ACC112 (cell line): ENCODE data around the gene PSMC3.
"Not testable (repeated sequence)": the region's sequence is repeated elsewhere in the genome, so short reads cannot be mapped to it uniquely, and the experiment has no call there.

Experiments
- H2AFZ ChIP-seq: fragments of 200-600 bp; sonication (generic); one replicate; pipeline ENCODE4 v1.6.0; 2017; ENCODE audit warnings: antibody characterized with exemption, low read length; ENCODE audit not compliant: unreplicated experiment
- H3K27ac ChIP-seq: fragments of 200-600 bp; sonication (generic); 2 replicates; pipeline ENCODE4 v1.5.1; 2014; ENCODE audit warnings: low read depth, mild to moderate bottlenecking, antibody characterized with exemption, low read length, moderate library complexity
- H3K27me3 ChIP-seq: fragments of 200-600 bp; sonication (generic); 2 replicates; pipeline ENCODE4 v1.6.1; 2014; ENCODE audit warnings: mild to moderate bottlenecking, antibody characterized with exemption, low read length, moderate library complexity, mixed read lengths; ENCODE audit not compliant: insufficient read depth
- H3K36me3 ChIP-seq: fragments of 200-600 bp; sonication (generic); 2 replicates; pipeline ENCODE4 v1.6.1; 2016; ENCODE audit warnings: mild to moderate bottlenecking, antibody characterized with exemption, low read length, moderate library complexity, mixed read lengths; ENCODE audit not compliant: insufficient read depth
- H3K4me1 ChIP-seq: fragments of 200-600 bp; sonication (generic); one replicate; pipeline ENCODE4 v1.6.1; 2016; ENCODE audit warnings: low read length, mixed read lengths; ENCODE audit not compliant: insufficient read depth, unreplicated experiment, control insufficient read depth
- H3K4me3 ChIP-seq: fragments of 200-600 bp; sonication (generic); 2 replicates; pipeline ENCODE4 v1.5.1; 2014; ENCODE audit warnings: mild to moderate bottlenecking, low read depth, low read length
- H3K79me2 ChIP-seq: fragments of 200-600 bp; sonication (generic); one replicate; pipeline ENCODE4 v1.6.0; 2016; ENCODE audit warnings: low read length; ENCODE audit not compliant: control insufficient read depth, unreplicated experiment, insufficient read depth

Gene PSMC3

DNA sequence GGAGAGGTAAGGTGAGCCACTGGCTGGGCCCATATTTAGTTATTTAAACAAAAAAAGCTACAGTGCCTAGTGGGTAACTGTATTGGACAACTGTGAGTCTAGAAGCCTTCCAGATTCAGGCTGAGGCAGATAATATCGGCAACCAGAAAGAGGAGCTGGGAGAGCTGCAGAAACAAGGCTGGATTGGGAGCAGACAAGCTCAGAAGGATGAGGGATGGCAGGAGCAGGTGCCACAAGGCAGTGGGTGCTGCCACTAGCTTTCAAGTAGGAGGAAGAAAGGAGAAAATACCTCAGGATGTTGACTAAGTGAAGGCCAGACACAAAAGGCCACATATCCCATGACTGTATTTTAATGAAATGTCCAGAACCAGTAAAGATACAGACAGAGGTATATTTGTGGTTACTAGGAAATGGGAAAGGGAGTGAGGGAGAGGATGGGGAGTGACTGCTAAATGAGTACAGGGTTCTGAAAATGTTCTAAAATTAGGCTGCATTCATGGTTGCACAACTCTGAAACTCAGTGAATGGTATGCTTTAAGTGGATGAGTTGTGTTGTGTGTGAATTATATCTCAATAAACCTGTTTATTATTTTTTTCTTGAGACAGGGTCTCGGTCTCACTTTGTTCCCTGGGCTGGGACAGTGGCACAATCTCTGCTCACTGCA is 34.5 kb upstream of the PSMC3 start:
- H3K27me3 ChIP-seq: no peaks in the 10 kb centered on the region
- no peak overlapping the region for H2AFZ ChIP-seq
- H3K4me3 ChIP-seq: no peak overlapping the region
- peaks cover 15% of the 10 kb centered on the region for H3K4me1 ChIP-seq
- no peaks in the 10 kb centered on the region for H3K36me3 ChIP-seq
- no peak overlapping the region for H3K27ac ChIP-seq
- H3K79me2 ChIP-seq: peaks cover 18% of the 10 kb centered on the region

DNA sequence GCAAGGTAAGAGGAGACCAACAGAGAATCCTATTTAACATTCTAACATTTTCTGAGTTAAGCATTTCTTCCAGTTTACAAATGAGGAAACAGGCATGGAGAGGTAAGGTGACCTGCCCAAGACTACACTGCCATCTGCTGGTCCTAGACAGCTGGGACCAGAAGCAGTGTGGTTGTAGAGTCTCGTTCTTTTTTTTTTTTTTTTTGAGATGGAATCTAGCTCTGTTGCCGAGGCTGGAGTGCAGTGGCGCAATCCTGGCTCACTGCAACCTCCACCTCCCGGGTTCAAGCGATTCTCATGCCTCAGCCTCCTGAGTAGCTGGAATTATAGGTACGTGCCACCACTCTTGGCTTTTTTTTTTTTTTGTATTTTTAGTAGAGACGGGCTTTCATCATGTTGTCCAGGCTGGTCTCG is 28.0 kb upstream of the PSMC3 start:
- not testable (repeated sequence) for H3K79me2 ChIP-seq, H3K4me3 ChIP-seq, H3K27ac ChIP-seq, H2AFZ ChIP-seq, H3K4me1 ChIP-seq, H3K36me3 ChIP-seq, H3K27me3 ChIP-seq

DNA sequence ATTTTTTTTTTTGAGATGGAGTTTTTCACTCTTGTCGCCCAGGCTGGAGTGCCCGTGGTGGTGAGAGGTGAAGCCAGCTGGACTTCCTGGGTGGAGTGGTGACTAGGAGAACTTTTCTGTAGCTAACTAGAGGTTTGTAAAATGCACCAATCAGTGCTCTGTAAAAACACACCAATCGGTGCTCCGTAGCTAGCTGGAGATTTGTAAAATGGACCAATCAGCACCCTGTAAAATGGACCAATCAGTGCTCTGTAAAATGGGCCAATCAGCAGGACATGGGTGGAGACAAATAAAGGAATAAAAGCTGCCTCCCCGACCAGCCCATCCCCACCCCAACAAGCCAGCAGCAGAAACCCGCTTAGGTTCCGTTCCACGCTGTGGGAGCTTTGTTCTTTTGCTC is 27.1 kb upstream of the PSMC3 start:
- Histone ChIP-seq H3K27me3 (no peaks in the 10 kb centered on the region), H3K79me2 (no peaks in the 10 kb centered on the region), H3K36me3 (no peaks in the 10 kb centered on the region), H2AFZ (no peak overlapping the region), H3K4me1 (no peaks in the 10 kb centered on the region), H3K27ac (no peak overlapping the region), H3K4me3 (no peak overlapping the region)

DNA sequence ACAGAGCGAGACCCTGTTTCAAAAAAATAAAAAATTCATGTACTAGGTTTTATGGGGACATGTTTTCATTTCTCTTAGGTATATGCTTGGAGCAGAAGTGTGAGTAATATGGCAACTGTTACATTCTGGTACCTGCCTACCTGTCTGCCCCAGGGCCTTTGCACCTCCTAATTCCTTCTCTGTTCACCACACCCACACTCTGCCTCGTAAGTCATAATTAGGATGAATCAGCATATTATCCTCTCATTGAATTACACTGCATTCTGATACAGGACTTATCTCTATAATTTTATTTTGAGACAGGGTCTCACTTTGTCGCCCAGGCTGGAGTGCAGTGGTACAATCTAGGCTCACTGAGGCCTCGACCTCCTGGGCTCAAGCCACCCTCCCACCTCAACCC is 25.8 kb upstream of the PSMC3 start:
- no peaks in the 10 kb centered on the region for H3K79me2 ChIP-seq
- H3K4me3 ChIP-seq: no peak overlapping the region
- no peaks in the 10 kb centered on the region for H3K27me3 ChIP-seq
- no peaks in the 10 kb centered on the region for H3K4me1 ChIP-seq
- no peak overlapping the region for H3K27ac ChIP-seq
- H2AFZ ChIP-seq: no peak overlapping the region
- H3K36me3 ChIP-seq: no peaks in the 10 kb centered on the region

DNA sequence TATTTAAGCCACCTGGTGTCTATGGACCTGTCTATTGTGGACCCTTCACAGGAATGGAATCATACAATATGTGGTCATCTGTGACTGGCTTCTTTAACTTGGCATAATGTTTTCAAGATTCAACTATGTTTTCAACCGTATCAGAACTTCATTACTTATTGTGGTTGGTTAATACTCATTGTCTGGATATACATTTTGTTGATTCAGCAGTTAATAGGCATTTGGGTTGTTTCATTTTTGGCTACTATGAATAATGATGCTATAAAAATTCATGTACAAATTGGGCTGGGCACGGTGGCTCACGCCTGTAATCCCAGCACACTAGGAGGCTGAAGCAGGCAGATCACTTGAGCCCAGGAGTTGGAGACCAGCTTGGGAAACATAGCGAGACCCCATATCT is 25.2 kb upstream of the PSMC3 start:
- Histone ChIP-seq H3K27ac (no peak overlapping the region), H3K79me2 (no peaks in the 10 kb centered on the region), H3K4me3 (no peak overlapping the region), H3K4me1 (no peaks in the 10 kb centered on the region), H3K27me3 (no peaks in the 10 kb centered on the region), H2AFZ (no peak overlapping the region), H3K36me3 (no peaks in the 10 kb centered on the region)

DNA sequence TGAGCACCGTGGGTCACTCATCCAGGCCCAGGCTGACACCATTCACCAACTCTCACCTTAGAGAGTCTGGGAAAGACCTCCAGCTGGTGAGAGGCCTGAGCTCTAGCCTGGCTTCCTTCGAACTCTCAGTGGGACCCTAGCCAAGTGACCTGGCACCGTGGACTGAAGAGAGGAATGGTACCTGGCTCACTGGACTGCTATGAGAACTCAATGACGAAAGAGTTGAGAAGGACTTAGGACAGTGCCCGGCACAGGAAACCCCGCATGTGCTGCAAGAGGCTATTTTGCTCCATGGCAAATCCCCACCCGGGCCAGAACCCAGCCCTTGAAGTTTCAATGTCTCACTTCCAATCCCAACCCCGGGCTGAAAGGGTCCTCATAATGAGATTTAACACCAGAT is 23.3 kb upstream of the PSMC3 start:
- H3K4me3 ChIP-seq: no peak overlapping the region
- H3K36me3 ChIP-seq: no peaks in the 10 kb centered on the region
- no peaks in the 10 kb centered on the region for H3K4me1 ChIP-seq
- no peaks in the 10 kb centered on the region for H3K27me3 ChIP-seq
- H2AFZ ChIP-seq: no peak overlapping the region
- H3K27ac ChIP-seq: no peak overlapping the region
- no peaks in the 10 kb centered on the region for H3K79me2 ChIP-seq

DNA sequence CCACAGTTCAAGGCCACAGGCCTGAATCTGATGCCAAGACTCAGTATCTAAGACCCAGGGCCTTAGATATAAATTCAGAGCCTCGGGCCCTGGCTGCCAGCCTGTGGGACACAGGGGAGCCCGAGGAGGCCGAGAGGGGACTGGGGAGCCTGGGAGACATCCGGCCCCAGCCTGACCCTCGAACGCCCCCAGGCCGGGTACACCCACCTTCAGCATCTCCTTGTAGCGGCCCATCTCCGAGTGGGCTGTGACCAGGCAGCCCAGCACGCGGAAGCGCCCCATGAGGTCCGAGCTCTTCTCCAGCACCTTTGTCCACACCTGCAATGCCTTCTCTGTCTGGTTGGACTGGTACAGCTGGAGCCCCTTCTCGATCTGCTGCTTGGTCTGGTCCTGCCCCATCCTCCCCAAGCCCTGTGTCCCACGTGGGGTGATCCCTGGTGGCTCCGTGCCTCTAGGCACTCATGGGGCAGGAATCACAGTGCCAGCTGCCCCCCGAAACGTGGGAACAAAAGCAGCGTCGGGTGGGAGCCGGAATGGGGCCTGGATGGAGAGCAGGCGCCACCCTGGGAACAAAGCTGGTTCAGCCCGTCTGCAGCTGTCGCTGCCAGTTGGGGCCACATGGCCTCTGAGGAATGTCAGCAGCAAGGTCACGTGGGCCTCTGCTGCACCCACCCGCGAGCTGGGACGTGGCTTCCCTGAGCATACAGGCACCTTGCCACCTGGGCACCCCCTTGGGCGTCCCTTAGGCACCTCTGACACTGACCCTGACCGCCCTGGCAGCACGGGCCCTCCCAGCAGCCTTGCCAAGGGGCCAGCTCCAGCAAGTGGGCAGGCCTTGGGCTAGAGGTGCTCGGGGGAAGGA is 22.6 kb upstream of the PSMC3 start, which contains the start of gene RAPSN:
TSS of gene RAPSN (minus strand) at position 571 of the 862 bp plus-strand sequence. CDS start at position 399, 172 bp downstream.
- H3K27me3 ChIP-seq: no peaks in the 10 kb centered on the region
- no peak within 1 kb of the TSS for H3K27ac ChIP-seq
- H2AFZ ChIP-seq: no peak within 1 kb of the TSS

DNA sequence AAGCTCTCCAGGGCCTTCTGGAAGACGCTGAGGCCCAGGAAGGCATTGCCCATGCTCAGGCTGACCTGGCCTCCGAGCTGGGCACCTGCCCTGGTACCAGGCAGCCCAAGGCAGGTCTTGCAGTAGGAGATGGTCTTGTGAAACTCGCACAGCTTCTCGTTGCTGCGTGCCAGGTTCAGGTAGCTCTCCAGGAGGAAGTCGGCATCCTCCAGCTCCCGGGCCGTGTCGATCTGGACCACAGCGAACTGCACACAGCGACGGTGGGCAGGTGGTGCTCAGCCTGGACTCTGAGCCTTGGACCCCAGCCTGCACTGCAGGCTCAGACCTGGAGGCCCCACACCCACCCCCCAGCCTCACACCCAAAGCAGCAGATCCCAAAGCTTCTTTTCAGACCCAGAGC is 21.7 kb upstream of the PSMC3 start:
- Histone ChIP-seq H3K27ac (no peak overlapping the region), H3K79me2 (no peaks in the 10 kb centered on the region), H3K4me3 (no peak overlapping the region)

More for the DNA sequence above, 22.6 kb upstream of the PSMC3 start, which contains the start of gene RAPSN:
- Histone ChIP-seq H3K4me3 (no peak within 1 kb of the TSS), H3K79me2 (no peaks in the 10 kb centered on the region), H3K4me1 (no peaks in the 10 kb centered on the region), H3K36me3 (no peaks in the 10 kb centered on the region)

DNA sequence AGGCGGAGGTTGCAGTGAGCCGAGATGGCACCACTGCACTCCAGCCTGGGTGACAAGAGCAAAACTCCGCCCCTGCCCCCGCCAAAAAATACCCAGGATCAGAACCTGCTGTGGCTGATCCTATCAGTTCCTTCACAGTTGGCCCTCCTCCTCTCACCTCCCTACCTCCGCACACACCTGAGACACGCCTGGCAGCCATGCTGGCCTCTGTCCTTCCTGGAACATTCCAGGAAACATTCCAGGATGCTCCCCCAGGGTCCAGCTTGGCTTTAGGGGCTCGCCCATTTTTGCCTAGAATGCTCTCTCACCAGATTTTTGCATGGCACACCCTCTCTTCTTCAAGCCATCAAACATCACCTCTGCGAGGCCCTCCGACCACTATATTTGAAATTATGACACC is 20.6 kb upstream of the PSMC3 start:
- H3K27ac ChIP-seq: no peak overlapping the region
- no peaks in the 10 kb centered on the region for H3K79me2 ChIP-seq
- no peaks in the 10 kb centered on the region for H3K36me3 ChIP-seq
- H2AFZ ChIP-seq: no peak overlapping the region
- no peaks in the 10 kb centered on the region for H3K4me1 ChIP-seq
- no peaks in the 10 kb centered on the region for H3K27me3 ChIP-seq
- no peak overlapping the region for H3K4me3 ChIP-seq

More for the DNA sequence above, 21.7 kb upstream of the PSMC3 start:
- no peak overlapping the region for H2AFZ ChIP-seq
- H3K4me1 ChIP-seq: no peaks in the 10 kb centered on the region
- H3K27me3 ChIP-seq: no peaks in the 10 kb centered on the region
- H3K36me3 ChIP-seq: no peaks in the 10 kb centered on the region

DNA sequence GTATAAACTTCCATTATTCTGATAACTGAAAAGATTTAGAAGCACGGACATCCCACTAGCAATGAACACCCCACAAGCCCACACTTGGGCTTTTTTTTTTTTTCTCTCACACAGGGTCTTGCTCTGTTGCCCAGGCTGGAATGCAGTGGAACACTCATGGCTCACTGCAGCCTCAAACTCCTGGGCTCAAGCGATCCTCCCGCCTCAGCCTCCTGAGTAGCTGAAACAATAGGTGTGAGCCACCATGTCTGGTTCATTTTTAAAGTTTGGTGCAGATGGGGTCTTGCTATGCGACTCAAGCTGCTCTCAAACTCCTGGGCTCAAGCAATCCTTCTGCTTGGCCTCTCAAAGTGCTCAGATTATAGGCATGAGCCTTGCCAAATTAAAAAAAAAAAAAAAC is 19.6 kb upstream of the PSMC3 start:
- H2AFZ ChIP-seq: no peak overlapping the region
- no peak overlapping the region for H3K4me3 ChIP-seq
- H3K27me3 ChIP-seq: no peaks in the 10 kb centered on the region
- no peaks in the 10 kb centered on the region for H3K36me3 ChIP-seq
- no peaks in the 10 kb centered on the region for H3K79me2 ChIP-seq
- H3K27ac ChIP-seq: no peak overlapping the region
- no peaks in the 10 kb centered on the region for H3K4me1 ChIP-seq

DNA sequence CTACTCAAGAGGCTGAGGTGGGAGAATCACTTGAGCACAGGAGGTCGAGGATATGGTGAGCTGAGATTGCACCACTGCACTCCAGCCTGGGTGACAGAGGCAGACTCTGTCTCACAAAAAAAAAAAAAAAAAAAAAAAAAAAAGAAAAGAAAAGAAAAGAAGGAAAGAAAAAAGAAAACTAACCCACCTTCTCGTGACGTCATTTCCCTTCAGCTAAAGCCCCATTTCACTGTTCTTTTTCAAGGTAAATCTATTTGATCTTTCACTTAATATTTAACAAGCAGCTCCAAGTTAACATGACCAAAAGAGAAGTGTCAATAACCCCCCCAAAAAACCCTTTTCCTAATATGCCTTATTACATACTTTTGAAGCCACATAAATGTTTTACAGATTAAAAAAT is 17.6 kb upstream of the PSMC3 start:
- no peaks in the 10 kb centered on the region for H3K36me3 ChIP-seq
- H3K4me3 ChIP-seq: no peak overlapping the region
- no peak overlapping the region for H3K27ac ChIP-seq
- H3K27me3 ChIP-seq: no peaks in the 10 kb centered on the region
- H3K79me2 ChIP-seq: no peaks in the 10 kb centered on the region
- H3K4me1 ChIP-seq: no peaks in the 10 kb centered on the region
- no peak overlapping the region for H2AFZ ChIP-seq
